H9 (cell line): ENCODE measurements around the gene IL18R1. TPM values are rescaled to one million over a fixed set of nuclear protein-coding genes. Genes with fewer than 3 reads are reported as not detected.

Experiments used
- DNase-seq: peaks from one replicate; pipeline ENCODE4 v3.0.0-alpha.2; 2017
- H2AFZ ChIP-seq: one replicate; pipeline ENCODE4 v1.6.1; 2013; ENCODE audit warnings: mild to moderate bottlenecking, low read length, control low read depth, moderate library complexity
- H2AK5ac ChIP-seq: 2 replicates; pipeline ENCODE4 v1.6.1; 2013; ENCODE audit warnings: low read length, control low read depth, mixed read lengths; ENCODE audit not compliant: insufficient read length
- H2BK120ac ChIP-seq: one replicate; pipeline ENCODE4 v1.6.1; 2013; ENCODE audit warnings: low read depth, mild to moderate bottlenecking, low read length, control low read depth, inconsistent platforms; ENCODE audit not compliant: poor library complexity, severe bottlenecking
- H2BK12ac ChIP-seq: 2 replicates; pipeline ENCODE4 v1.6.1; 2013; ENCODE audit warnings: low read length, control low read depth, mixed read lengths, low read depth; ENCODE audit not compliant: insufficient read length
- H2BK15ac ChIP-seq: 2 replicates; pipeline ENCODE4 v1.6.1; 2013; ENCODE audit warnings: low read depth, low read length, control low read depth
- H2BK20ac ChIP-seq: one replicate; pipeline ENCODE4 v1.6.1; 2013; ENCODE audit warnings: low read depth, mild to moderate bottlenecking, low read length, control low read depth, inconsistent platforms; ENCODE audit not compliant: poor library complexity, severe bottlenecking
- H2BK5ac ChIP-seq: 2 replicates; pipeline ENCODE4 v1.6.1; 2013; ENCODE audit warnings: low read length, control low read depth, mixed read lengths; ENCODE audit not compliant: insufficient read length
- H3K14ac ChIP-seq: 2 replicates; pipeline ENCODE4 v1.6.1; 2013; ENCODE audit warnings: low read length, control low read depth; ENCODE audit not compliant: insufficient read depth
- H3K18ac ChIP-seq: 2 replicates; pipeline ENCODE4 v1.6.1; 2013; ENCODE audit warnings: low read depth, mild to moderate bottlenecking, mixed read lengths, low read length, control low read depth; ENCODE audit not compliant: insufficient read length
- H3K23ac ChIP-seq: 2 replicates; pipeline ENCODE4 v1.6.1; 2013; ENCODE audit warnings: low read length, control low read depth, mixed read lengths, low read depth; ENCODE audit not compliant: insufficient read length
- H3K23me2 ChIP-seq: 2 replicates; pipeline ENCODE4 v1.6.1; 2013; ENCODE audit warnings: low read depth, mild to moderate bottlenecking, mixed read lengths, low read length, control low read depth; ENCODE audit not compliant: insufficient read length, poor library complexity, severe bottlenecking
- H3K27ac ChIP-seq: 2 replicates; pipeline ENCODE4 v1.5.1; 2013; ENCODE audit warnings: low read length, control low read depth, mixed read lengths, low read depth; ENCODE audit not compliant: insufficient read length
- H3K27me3 ChIP-seq: 2 replicates; pipeline ENCODE4 v1.6.1; 2013; ENCODE audit warnings: low read length, control low read depth, inconsistent platforms; ENCODE audit not compliant: insufficient read depth
- H3K4ac ChIP-seq: 2 replicates; pipeline ENCODE4 v1.6.1; 2013; ENCODE audit warnings: low read depth, mild to moderate bottlenecking, control low read depth, inconsistent platforms, low read length, moderate library complexity
- H3K4me1 ChIP-seq: 2 replicates; pipeline ENCODE4 v1.6.1; 2013; ENCODE audit warnings: low read length, control low read depth, inconsistent platforms; ENCODE audit not compliant: insufficient read depth
- H3K4me2 ChIP-seq: 2 replicates; pipeline ENCODE4 v1.6.1; 2013; ENCODE audit warnings: low read length, control low read depth, mixed read lengths; ENCODE audit not compliant: insufficient read length, insufficient read depth
- H3K56ac ChIP-seq: 2 replicates; pipeline ENCODE4 v1.6.1; 2013; ENCODE audit warnings: low read depth, mild to moderate bottlenecking, mixed read lengths, low read length, control low read depth; ENCODE audit not compliant: insufficient read length
- H3K79me1 ChIP-seq: 2 replicates; pipeline ENCODE4 v1.6.1; 2013; ENCODE audit warnings: low read depth, mild to moderate bottlenecking, moderate library complexity, low read length, control low read depth, inconsistent platforms; ENCODE audit not compliant: insufficient read depth, poor library complexity, severe bottlenecking
- H3K79me2 ChIP-seq: 2 replicates; pipeline ENCODE4 v1.6.1; 2013; ENCODE audit warnings: low read length, control low read depth, inconsistent platforms; ENCODE audit not compliant: insufficient read depth
- H3K9ac ChIP-seq: 2 replicates; pipeline ENCODE4 v1.6.1; 2013; ENCODE audit warnings: low read length, control low read depth, mixed read lengths; ENCODE audit not compliant: insufficient read length; ENCODE audit errors: extremely low read depth
- H3K9me3 ChIP-seq: one replicate; pipeline ENCODE4 v1.6.1; 2013; ENCODE audit warnings: low read depth, low read length, inconsistent platforms; ENCODE audit not compliant: control insufficient read depth
- H3T11ph ChIP-seq: one replicate; pipeline ENCODE4 v1.6.1; 2013; ENCODE audit warnings: mild to moderate bottlenecking, low read length, control low read depth, inconsistent platforms
- H4K20me1 ChIP-seq: one replicate; pipeline ENCODE4 v1.6.1; 2013; ENCODE audit not compliant: control insufficient read depth, insufficient read length, insufficient read depth
- H4K5ac ChIP-seq: 2 replicates; pipeline ENCODE4 v1.6.1; 2013; ENCODE audit warnings: low read depth, mild to moderate bottlenecking, mixed read lengths, low read length, control low read depth; ENCODE audit not compliant: insufficient read length
- H4K8ac ChIP-seq: replicated peaks from 2 replicates; pipeline ENCODE4 v1.6.1; 2013; ENCODE audit warnings: low read length, control low read depth, mixed read lengths, low read depth; ENCODE audit not compliant: insufficient read length
- H4K91ac ChIP-seq: 2 replicates; pipeline ENCODE4 v1.6.1; 2013; ENCODE audit warnings: low read depth, mild to moderate bottlenecking, moderate library complexity, mixed read lengths, low read length, control low read depth; ENCODE audit not compliant: insufficient read length
- H3K27ac Mint-ChIP-seq, 3 experiments: 2 replicates in 2 of 3; 3 replicates in 1 of 3; pipeline ENCODE4 v1.8.0; 2020 to 2021; ENCODE audit warnings: mixed read lengths in 3 of 3, mild to moderate bottlenecking in 1 of 3, moderate library complexity in 1 of 3
- H3K27me3 Mint-ChIP-seq: 2 replicates; pipeline ENCODE4 v1.8.0; 2021; ENCODE audit warnings: low read depth, mild to moderate bottlenecking, moderate library complexity, mixed read lengths
- H3K36me3 Mint-ChIP-seq, 3 experiments: 2 replicates in 2 of 3; 3 replicates in 1 of 3; pipeline ENCODE4 v1.8.0; 2020 to 2021; ENCODE audit warnings: low read depth in 3 of 3, mixed read lengths in 3 of 3; ENCODE audit not compliant: insufficient read depth in 1 of 3
- H3K4me1 Mint-ChIP-seq, 2 experiments: 2 replicates each; pipeline ENCODE4 v1.8.0; 2020; ENCODE audit warnings: mixed read lengths in 2 of 2
- H3K4me3 Mint-ChIP-seq, 2 experiments: 2 replicates in 1 of 2; 3 replicates in 1 of 2; pipeline ENCODE4 v1.8.0; 2020 to 2021; ENCODE audit warnings: mild to moderate bottlenecking in 2 of 2, mixed read lengths in 2 of 2, moderate library complexity in 1 of 2
- H3K9me3 Mint-ChIP-seq, 2 experiments: 2 replicates in 1 of 2; 3 replicates in 1 of 2; pipeline ENCODE4 v1.8.0; 2020; ENCODE audit warnings: mild to moderate bottlenecking in 2 of 2, mixed read lengths in 2 of 2, moderate library complexity in 1 of 2
- CTCF ChIP-seq: fragments of 200-600 bp; sonication (generic); conservative IDR thresholded peaks from 3 replicates; pipeline ENCODE4 v1.8.0; 2021; ENCODE audit warnings: antibody characterized with exemption, mild to moderate bottlenecking
- WGBS: extraction: QIAGEN DNeasy Blood & Tissue Kit; methylation state at CpG from one replicate; pipeline ENCODE4 v1.1.7; 2013; ENCODE audit warnings: missing lambda C conversion rate, low lambda C conversion rate, mixed read lengths; ENCODE audit not compliant: insufficient read length; ENCODE audit errors: extremely low coverage; 5-methylcytosine and 5-hydroxymethylcytosine counted together
- total RNA-seq: library from RNA; stranded (reverse); gene quantifications from 2 replicates; pipeline ENCODE4 v1.2.1, GENCODE V29; 2021

Gene IL18R1
- total RNA-seq, 1 experiment from 2014 or later, result not detected

DNA sequence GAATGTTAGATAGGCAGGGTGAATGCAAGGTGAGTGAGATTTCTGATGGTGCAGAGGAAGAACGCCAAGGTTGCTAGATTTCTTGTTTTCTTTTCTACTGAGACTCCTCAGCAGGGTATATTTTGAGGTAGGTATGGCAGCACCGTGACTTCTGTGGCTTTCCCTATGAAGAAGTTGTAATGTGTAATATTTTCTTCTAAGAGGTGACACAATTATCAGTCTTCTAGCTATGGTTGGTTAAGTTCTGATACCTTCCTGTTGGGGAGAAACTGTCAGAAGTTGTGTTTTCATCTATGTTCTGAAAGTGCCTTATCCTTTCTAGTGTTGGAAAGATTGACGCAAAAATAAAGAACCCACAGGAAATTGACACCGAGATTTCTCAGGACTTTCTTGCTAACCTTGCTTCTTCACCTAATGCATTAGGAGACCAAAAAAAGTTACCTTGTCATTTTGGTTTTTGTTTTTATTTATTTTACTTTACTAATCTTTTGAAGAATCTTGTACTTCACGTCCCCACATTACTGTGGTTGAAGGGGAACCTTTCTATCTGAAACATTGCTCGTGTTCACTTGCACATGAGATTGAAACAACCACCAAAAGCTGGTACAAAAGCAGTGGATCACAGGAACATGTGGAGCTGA lies 11.9 kb downstream of the IL18R1 start:
- Mint-ChIP-seq H3K27ac (no peak overlapping the region), H3K27me3 (peaks cover 2% of the 10 kb centered on the region), H3K9me3 (peaks cover 28 to 32% of the 10 kb centered on the region in 2 experiments), H3K4me3 (no peak overlapping the region), H3K4me1 (no peaks in the 10 kb centered on the region), H3K36me3 (peaks cover 5 to 24% (median 19%) of the 10 kb centered on the region in 3 experiments)
- no peak overlapping the region for H2AFZ ChIP-seq
- TF ChIP-seq CTCF, result no peak
- no peak overlapping the region for H3T11ph ChIP-seq
- H2BK5ac ChIP-seq, result no peak overlapping the region
- no peak overlapping the region for H4K5ac ChIP-seq
- H2BK15ac ChIP-seq, result no peak overlapping the region
- H4K8ac ChIP-seq, result no peak overlapping the region
- no peak overlapping the region for H2BK12ac ChIP-seq
- no peaks in the 10 kb centered on the region for H3K79me2 ChIP-seq
- H3K18ac ChIP-seq, result no peak overlapping the region
- no peak overlapping the region for H3K9ac ChIP-seq
- H2BK120ac ChIP-seq, result no peak overlapping the region
- H2BK20ac ChIP-seq, result no peak overlapping the region
- no peaks in the 10 kb centered on the region for H3K27me3 ChIP-seq
- H3K79me1 ChIP-seq, result no peaks in the 10 kb centered on the region
- H4K91ac ChIP-seq, result no peak overlapping the region
- no peak overlapping the region for H3K4ac ChIP-seq
- H3K23me2 ChIP-seq, result no peaks in the 10 kb centered on the region
- WGBS, result no CpG with 5 or more reads among the region's 6 CpGs
- H3K9me3 ChIP-seq, result peaks cover 16% of the 10 kb centered on the region
- no peaks in the 10 kb centered on the region for H3K4me1 ChIP-seq
- H4K20me1 ChIP-seq, result no peaks in the 10 kb centered on the region
- no peak for DNase-seq
- H3K56ac ChIP-seq, result no peak overlapping the region
- H3K14ac ChIP-seq, result no peak overlapping the region
- H2AK5ac ChIP-seq, result no peak overlapping the region
- H3K27ac ChIP-seq, result no peak overlapping the region
- H3K4me2 ChIP-seq, result no peak overlapping the region
- no peak overlapping the region for H3K23ac ChIP-seq
